ENCODE measurements around the gene CLSTN2. TPM values are rescaled to one million over a fixed set of nuclear protein-coding genes. Genes with fewer than 3 reads are reported as not detected.

Gene CLSTN2
- total and polyA plus RNA-seq, 5 donors from 2014 or later: not detected

DNA sequence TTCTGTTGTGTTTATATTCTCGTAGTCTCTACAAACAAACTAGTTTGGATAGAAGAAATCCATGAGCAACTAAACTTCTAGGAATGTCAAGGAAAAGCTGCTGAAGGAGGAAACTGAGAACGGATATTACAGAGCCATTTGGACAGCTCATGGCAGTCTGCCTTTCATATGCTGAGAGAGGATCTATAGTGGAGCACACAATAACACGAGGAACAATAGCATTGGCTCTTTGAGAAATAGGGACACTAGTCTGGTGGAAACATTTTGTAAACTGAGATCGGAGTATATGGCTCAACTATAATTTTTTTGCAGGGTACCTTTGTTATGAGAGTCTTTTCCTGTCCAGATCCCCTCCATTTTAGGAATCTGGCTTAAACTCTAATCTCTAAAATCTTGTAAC is 200.5 kb downstream of the CLSTN2 start:
- no peak overlapping the region for H3K27ac ChIP-seq (ENCODE audit: insufficient read depth, low read length, poor library complexity, severe bottlenecking)
- no peaks in the 10 kb centered on the region for H3K27me3 Mint-ChIP-seq
- H3K36me3 ChIP-seq (ENCODE audit: control insufficient read depth, insufficient read depth, low read length): no peaks in the 10 kb centered on the region
- no peak overlapping the region for H3K27ac Mint-ChIP-seq
- no peak overlapping the region for H3K4me3 ChIP-seq (ENCODE audit: low read depth, low read length)
- H3K4me1 ChIP-seq (ENCODE audit: control insufficient read depth, insufficient read depth, low read length, poor library complexity, severe bottlenecking): no peaks in the 10 kb centered on the region
- DNase-seq: no peak
- H3K36me3 Mint-ChIP-seq: no peaks in the 10 kb centered on the region
- H3K4me1 Mint-ChIP-seq: no peaks in the 10 kb centered on the region
- H3K4me3 Mint-ChIP-seq: no peak overlapping the region
- H3K9me3 Mint-ChIP-seq: no peaks in the 10 kb centered on the region
- no peaks in the 10 kb centered on the region for H3K9me3 ChIP-seq (ENCODE audit: control insufficient read depth in 2 of 2, low read length in 2 of 2)
- ATAC-seq (ENCODE audit: low read depth in 2 of 2): no peak
- no peaks in the 10 kb centered on the region for H3K27me3 ChIP-seq (ENCODE audit: control insufficient read depth, insufficient read depth, low read length)

DNA sequence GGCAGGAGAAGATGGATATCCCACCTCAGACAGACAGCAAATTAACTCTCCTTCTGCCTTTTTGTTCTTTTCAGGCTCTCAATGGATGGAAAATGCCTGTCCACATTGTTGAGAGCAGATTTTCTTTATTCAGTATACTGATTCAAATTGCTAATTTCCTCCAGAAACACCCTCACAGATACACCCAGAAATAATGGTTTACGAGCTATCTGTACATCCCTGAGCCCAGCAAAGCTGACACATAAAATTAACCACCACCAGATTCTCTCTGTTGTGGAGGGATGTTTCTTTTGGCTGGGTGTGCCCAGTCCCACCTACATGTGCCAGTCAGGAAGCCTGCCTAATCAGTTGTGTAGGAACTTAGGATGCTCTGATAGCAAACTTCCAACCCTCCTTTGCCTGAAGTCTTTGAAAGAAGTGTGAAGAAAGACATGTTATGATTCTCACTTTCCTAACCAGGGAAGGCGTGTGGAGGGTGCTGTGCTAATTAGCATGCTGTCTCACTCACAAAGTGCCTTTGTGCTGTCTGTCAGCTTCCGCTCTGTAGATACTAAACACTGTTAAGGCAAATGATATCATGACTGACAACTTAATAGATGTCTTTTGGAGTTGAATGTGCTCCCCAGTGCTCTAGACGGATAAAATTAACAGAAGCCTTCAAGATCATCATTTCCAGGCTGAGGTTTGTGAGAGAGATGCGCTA is 208.5 kb downstream of the CLSTN2 start:
- Mint-ChIP-seq H3K36me3 (no peaks in the 10 kb centered on the region), H3K27me3 (no peaks in the 10 kb centered on the region), H3K4me1 (no peaks in the 10 kb centered on the region), H3K27ac (no peak overlapping the region), H3K4me3 (no peak overlapping the region), H3K9me3 (peaks cover 0 to 3% (median 0%) of the 10 kb centered on the region in 7 donors)
- Histone ChIP-seq H3K4me3 (ENCODE audit: low read depth, low read length) (no peak overlapping the region), H3K9me3 (ENCODE audit: control insufficient read depth in 2 of 2, low read length in 2 of 2) (no peaks in the 10 kb centered on the region), H3K36me3 (ENCODE audit: control insufficient read depth, insufficient read depth, low read length) (no peaks in the 10 kb centered on the region), H3K27me3 (ENCODE audit: control insufficient read depth, insufficient read depth, low read length) (no peaks in the 10 kb centered on the region), H3K4me1 (ENCODE audit: control insufficient read depth, insufficient read depth, low read length, poor library complexity, severe bottlenecking) (no peaks in the 10 kb centered on the region), H3K27ac (ENCODE audit: insufficient read depth, low read length, poor library complexity, severe bottlenecking) (no peak overlapping the region)
- no peak for DNase-seq
- no peak for ATAC-seq (ENCODE audit: low read depth in 2 of 2)

DNA sequence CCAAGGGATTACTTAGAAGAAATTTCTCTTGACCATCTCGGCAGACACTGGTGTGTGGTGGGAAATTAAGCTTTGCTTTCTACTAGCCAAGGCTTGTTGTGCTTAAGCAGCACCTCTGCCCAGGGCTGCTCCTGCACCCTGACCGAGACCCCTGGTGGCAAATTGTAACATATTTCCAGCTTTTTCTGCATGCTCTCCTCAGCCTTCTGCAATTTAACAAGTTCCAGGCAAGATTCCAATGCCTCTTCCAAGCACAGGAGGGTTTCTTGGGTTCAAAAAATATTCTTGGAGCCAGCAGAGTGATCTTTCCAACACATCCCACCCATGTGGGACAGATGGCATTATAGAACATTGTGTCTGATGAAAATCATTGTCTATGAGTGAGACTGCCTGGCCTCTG is 210.5 kb downstream of the CLSTN2 start:
- Histone ChIP-seq H3K27ac (ENCODE audit: insufficient read depth, low read length, poor library complexity, severe bottlenecking) (no peak overlapping the region), H3K9me3 (ENCODE audit: control insufficient read depth in 2 of 2, low read length in 2 of 2) (no peaks in the 10 kb centered on the region), H3K36me3 (ENCODE audit: control insufficient read depth, insufficient read depth, low read length) (no peaks in the 10 kb centered on the region), H3K4me1 (ENCODE audit: control insufficient read depth, insufficient read depth, low read length, poor library complexity, severe bottlenecking) (no peaks in the 10 kb centered on the region), H3K27me3 (ENCODE audit: control insufficient read depth, insufficient read depth, low read length) (no peaks in the 10 kb centered on the region), H3K4me3 (ENCODE audit: low read depth, low read length) (no peak overlapping the region)
- Mint-ChIP-seq H3K27me3 (peaks cover 5% of the 10 kb centered on the region), H3K4me1 (no peaks in the 10 kb centered on the region), H3K9me3 (peaks cover 0 to 3% (median 0%) of the 10 kb centered on the region in 7 donors), H3K27ac (no peak overlapping the region), H3K4me3 (no peak overlapping the region), H3K36me3 (no peaks in the 10 kb centered on the region)
- DNase-seq (no peak), ATAC-seq (ENCODE audit: low read depth in 2 of 2) (no peak)

DNA sequence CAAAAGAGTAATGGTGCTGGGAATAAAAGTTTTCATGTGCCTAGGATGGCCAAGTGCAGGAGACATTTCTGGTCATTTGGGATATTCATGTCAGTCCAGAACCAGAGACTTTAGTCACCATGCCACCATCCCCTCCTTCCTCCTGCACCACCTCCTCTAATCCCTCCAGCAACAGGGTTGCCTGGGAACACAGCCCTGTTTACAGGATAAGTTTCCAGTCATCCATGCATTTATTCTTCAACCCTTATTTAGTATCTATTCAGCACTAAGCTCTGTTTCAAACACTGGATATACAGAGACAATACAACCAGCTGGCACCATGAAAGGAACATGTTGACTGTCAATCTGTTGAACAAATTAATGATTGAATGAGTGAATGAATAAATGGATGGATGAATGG is 211.7 kb downstream of the CLSTN2 start:
- Mint-ChIP-seq H3K27ac (no peak overlapping the region), H3K4me1 (no peaks in the 10 kb centered on the region), H3K27me3 (peaks cover 5% of the 10 kb centered on the region), H3K4me3 (no peak overlapping the region), H3K36me3 (no peaks in the 10 kb centered on the region), H3K9me3 (peaks cover 0 to 3% (median 0%) of the 10 kb centered on the region in 7 donors)
- DNase-seq: no peak
- H3K27ac ChIP-seq (ENCODE audit: insufficient read depth, low read length, poor library complexity, severe bottlenecking): no peak overlapping the region
- ATAC-seq (ENCODE audit: low read depth in 2 of 2): no peak
- no peaks in the 10 kb centered on the region for H3K27me3 ChIP-seq (ENCODE audit: control insufficient read depth, insufficient read depth, low read length)
- no peaks in the 10 kb centered on the region for H3K9me3 ChIP-seq (ENCODE audit: control insufficient read depth in 2 of 2, low read length in 2 of 2)
- no peaks in the 10 kb centered on the region for H3K4me1 ChIP-seq (ENCODE audit: control insufficient read depth, insufficient read depth, low read length, poor library complexity, severe bottlenecking)
- no peaks in the 10 kb centered on the region for H3K36me3 ChIP-seq (ENCODE audit: control insufficient read depth, insufficient read depth, low read length)
- H3K4me3 ChIP-seq (ENCODE audit: low read depth, low read length): no peak overlapping the region

DNA sequence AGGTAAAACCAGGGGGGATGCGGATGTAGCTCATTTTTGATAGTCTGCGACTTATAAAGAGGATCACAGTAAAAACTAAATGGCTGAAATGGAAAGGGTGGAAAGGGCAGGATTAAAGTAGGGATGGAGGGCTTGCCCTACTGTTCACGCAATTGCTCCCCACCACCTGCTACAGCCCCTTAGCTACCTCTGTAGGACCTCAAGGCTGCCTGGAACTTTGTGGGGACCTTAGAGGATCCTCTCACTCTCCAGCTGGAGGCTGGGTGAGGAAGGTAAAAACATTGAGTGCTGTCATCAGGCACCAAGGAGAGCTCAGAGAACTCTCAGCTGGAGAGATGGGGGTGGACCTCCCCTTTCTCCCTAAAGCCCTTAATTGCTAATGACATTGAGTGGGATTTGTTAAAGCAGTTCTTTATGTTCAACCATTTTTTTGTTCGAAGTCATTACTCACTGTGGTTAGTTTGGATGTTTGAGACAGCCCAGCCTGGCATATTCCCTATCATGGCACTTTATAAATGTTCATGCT is 213.0 kb downstream of the CLSTN2 start:
- H3K27ac ChIP-seq (ENCODE audit: insufficient read depth, low read length, poor library complexity, severe bottlenecking): no peak overlapping the region
- no peak overlapping the region for H3K4me3 Mint-ChIP-seq
- H3K9me3 Mint-ChIP-seq: peaks cover 0 to 3% (median 0%) of the 10 kb centered on the region in 7 donors
- H3K27me3 Mint-ChIP-seq: peaks cover 5% of the 10 kb centered on the region
- no peaks in the 10 kb centered on the region for H3K9me3 ChIP-seq (ENCODE audit: control insufficient read depth in 2 of 2, low read length in 2 of 2)
- DNase-seq (no peak), ATAC-seq (ENCODE audit: low read depth in 2 of 2) (no peak)
- no peak overlapping the region for H3K27ac Mint-ChIP-seq
- H3K36me3 Mint-ChIP-seq: no peaks in the 10 kb centered on the region
- H3K36me3 ChIP-seq (ENCODE audit: control insufficient read depth, insufficient read depth, low read length): no peaks in the 10 kb centered on the region
- H3K4me1 ChIP-seq (ENCODE audit: control insufficient read depth, insufficient read depth, low read length, poor library complexity, severe bottlenecking): no peaks in the 10 kb centered on the region
- no peaks in the 10 kb centered on the region for H3K4me1 Mint-ChIP-seq
- no peak overlapping the region for H3K4me3 ChIP-seq (ENCODE audit: low read depth, low read length)
- H3K27me3 ChIP-seq (ENCODE audit: control insufficient read depth, insufficient read depth, low read length): no peaks in the 10 kb centered on the region

DNA sequence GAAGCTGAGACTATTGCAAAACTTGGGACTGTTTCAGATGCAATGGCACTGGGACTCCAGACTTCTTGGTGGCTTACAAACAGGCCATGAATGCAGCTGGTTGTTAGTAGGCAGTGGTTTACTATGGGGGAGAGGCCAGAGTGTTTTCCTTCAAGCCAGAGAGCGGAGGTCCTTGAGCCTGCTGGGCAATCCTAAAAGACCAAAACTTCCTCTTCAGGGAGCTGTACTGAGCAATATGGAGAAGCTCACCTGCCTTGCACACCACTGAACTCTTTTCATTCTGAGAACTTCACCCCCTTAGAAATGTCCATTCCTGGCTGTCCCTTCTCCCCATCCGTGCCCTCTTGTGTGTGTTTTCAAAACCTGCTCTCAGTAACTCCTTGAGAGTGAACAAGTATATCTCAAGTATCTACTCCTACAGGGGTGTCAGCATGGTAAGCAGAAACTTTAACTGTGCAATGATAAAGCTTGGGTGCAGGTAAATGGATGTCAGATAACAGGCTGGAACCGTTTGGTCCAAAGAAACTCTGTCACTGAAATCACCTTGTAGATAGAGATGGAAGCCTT is 213.9 kb downstream of the CLSTN2 start:
- no peak overlapping the region for H3K27ac Mint-ChIP-seq
- Histone ChIP-seq H3K27ac (ENCODE audit: insufficient read depth, low read length, poor library complexity, severe bottlenecking) (no peak overlapping the region), H3K4me3 (ENCODE audit: low read depth, low read length) (no peak overlapping the region), H3K27me3 (ENCODE audit: control insufficient read depth, insufficient read depth, low read length) (no peaks in the 10 kb centered on the region), H3K36me3 (ENCODE audit: control insufficient read depth, insufficient read depth, low read length) (no peaks in the 10 kb centered on the region), H3K9me3 (ENCODE audit: control insufficient read depth in 2 of 2, low read length in 2 of 2) (no peaks in the 10 kb centered on the region), H3K4me1 (ENCODE audit: control insufficient read depth, insufficient read depth, low read length, poor library complexity, severe bottlenecking) (no peaks in the 10 kb centered on the region)
- peaks cover 0 to 3% (median 0%) of the 10 kb centered on the region in 7 donors for H3K9me3 Mint-ChIP-seq
- H3K27me3 Mint-ChIP-seq: peaks cover 5% of the 10 kb centered on the region
- H3K4me1 Mint-ChIP-seq: no peaks in the 10 kb centered on the region
- H3K4me3 Mint-ChIP-seq: no peak overlapping the region
- no peaks in the 10 kb centered on the region for H3K36me3 Mint-ChIP-seq
- DNase-seq (no peak), ATAC-seq (ENCODE audit: low read depth in 2 of 2) (no peak)

DNA sequence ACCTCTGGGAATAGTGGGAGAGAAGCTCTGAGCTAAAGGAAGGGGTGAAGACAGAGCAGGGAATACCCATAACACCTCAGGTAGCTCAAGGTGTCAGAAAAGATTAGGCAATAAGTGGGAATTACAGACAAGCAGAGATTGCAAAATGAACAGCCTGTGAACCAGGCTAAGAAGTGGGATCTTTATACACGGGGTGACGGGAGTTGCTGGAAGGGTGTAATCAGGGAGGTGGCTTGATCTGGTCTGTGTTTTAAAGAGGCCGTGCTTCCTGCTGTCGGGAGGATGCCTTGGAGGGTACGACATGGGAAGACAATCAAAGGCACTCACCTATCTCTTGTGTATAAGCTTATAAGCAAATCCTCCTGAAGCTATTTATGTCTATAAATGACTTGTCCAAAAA is 216.3 kb downstream of the CLSTN2 start:
- Histone ChIP-seq H3K36me3 (ENCODE audit: control insufficient read depth, insufficient read depth, low read length) (no peaks in the 10 kb centered on the region), H3K4me1 (ENCODE audit: control insufficient read depth, insufficient read depth, low read length, poor library complexity, severe bottlenecking) (no peaks in the 10 kb centered on the region), H3K27me3 (ENCODE audit: control insufficient read depth, insufficient read depth, low read length) (no peaks in the 10 kb centered on the region), H3K9me3 (ENCODE audit: control insufficient read depth in 2 of 2, low read length in 2 of 2) (no peaks in the 10 kb centered on the region), H3K27ac (ENCODE audit: insufficient read depth, low read length, poor library complexity, severe bottlenecking) (no peak overlapping the region), H3K4me3 (ENCODE audit: low read depth, low read length) (no peak overlapping the region)
- Mint-ChIP-seq H3K36me3 (no peaks in the 10 kb centered on the region), H3K4me1 (no peaks in the 10 kb centered on the region), H3K27ac (no peak overlapping the region), H3K9me3 (peaks cover 0 to 1% (median 0%) of the 10 kb centered on the region in 7 donors), H3K27me3 (peaks cover 5% of the 10 kb centered on the region), H3K4me3 (no peak overlapping the region)
- ATAC-seq (ENCODE audit: low read depth in 2 of 2): no peak
- DNase-seq: no peak

All from CD4-positive, CD25-positive, alpha-beta regulatory T cell (primary cell).